Skeletal muscle cell (primary cell): ENCODE data around the gene IQCH.
A peak's percentile ranks its signal among the peaks of the same experiment; 100 is the strongest.
"Not testable (repeated sequence)": the region's sequence is repeated elsewhere in the genome, so short reads cannot be mapped to it uniquely, and the experiment has no call there.

Experiments
- DNase-seq: peaks from one replicate; pipeline ENCODE4 v3.0.0-alpha.2; 2010; ENCODE audit warnings: low read depth
- H3K4me3 ChIP-seq: 2 replicates; pipeline ENCODE4 v1.5.1; 2011; ENCODE audit warnings: low read depth, mild to moderate bottlenecking, control low read depth, low read length, moderate library complexity

Gene IQCH

GRCh38 chr15:67286400-67286799, 31.8 kb downstream of the IQCH start:
- not testable (repeated sequence) for H3K4me3 ChIP-seq, DNase-seq

DNA sequence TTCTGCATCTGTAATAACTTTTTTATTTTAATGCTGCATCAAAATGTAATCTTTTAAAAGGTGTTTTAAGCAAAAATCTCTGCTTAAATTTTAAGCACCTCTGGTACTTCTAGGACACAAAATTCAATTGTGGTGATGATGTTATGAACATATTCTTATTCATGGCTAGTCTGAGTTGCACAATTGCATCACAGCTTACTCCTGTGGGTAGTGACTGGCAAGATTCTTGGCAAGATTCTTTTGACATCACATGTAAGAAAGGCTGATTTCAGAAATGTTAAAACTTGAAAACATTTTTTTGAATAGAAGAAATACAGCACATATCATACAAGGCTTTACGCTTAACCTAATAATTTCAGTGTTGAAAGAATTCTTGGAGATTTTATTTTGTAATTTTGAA, 35.7 kb downstream of the IQCH start:
- DNase-seq: no peak
- no peak overlapping the region for H3K4me3 ChIP-seq

GRCh38 chr15:67296188-67296587, 41.6 kb downstream of the IQCH start:
- no peak overlapping the region for H3K4me3 ChIP-seq
- DNase-seq: no peak

DNA sequence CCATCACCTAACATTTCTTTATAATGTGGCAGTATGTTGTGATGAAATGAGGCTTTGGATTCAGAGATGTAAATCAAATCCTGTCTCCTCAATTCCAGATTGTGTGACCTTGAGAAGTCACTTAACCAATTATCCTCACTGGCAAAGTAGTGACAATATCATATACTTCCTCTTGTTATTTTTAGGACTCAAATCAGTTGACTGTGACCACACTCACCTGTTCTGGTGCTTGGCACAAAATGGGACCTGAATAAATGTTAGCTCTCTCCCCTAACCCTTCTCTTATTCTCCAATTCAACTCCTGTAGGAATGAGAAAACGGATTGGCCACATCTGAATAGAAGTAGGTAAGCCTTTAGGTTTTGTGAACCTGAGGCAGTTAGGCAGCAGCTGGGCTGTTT, 42.1 kb downstream of the IQCH start:
- no peak overlapping the region for H3K4me3 ChIP-seq
- DNase-seq: no peak

GRCh38 chr15:67300266-67301025, 45.9 kb downstream of the IQCH start:
- no peak overlapping the region for H3K4me3 ChIP-seq
- no peak for DNase-seq

GRCh38 chr15:67303490-67304363, 49.1 kb downstream of the IQCH start:
- DNase-seq: no peak
- no peak overlapping the region for H3K4me3 ChIP-seq

DNA sequence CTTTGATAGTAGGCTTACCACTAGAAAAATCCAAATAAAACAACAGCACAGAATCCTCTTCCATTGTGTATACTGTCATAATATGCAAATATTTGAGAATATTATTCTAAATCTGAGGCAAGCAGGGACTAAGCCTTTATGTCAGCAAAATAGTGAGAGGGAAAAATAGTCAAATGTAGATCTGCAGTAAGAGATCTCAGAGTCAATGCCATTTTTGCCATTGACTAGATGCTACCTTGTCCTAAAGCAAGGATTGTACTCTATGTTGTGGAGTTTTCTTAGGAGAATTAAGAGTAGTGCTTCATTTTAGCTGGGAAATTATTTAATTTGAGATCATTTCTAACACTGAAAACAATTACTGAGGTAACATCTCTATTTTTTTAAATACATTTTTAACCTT, 50.2 kb downstream of the IQCH start:
- no peak for DNase-seq
- no peak overlapping the region for H3K4me3 ChIP-seq

GRCh38 chr15:67305506-67305905, 50.9 kb downstream of the IQCH start:
- H3K4me3 ChIP-seq: no peak overlapping the region
- DNase-seq: no peak

GRCh38 chr15:67307156-67307555, 52.6 kb downstream of the IQCH start:
- no peak for DNase-seq
- no peak overlapping the region for H3K4me3 ChIP-seq

GRCh38 chr15:67307889-67308597, 53.5 kb downstream of the IQCH start:
- DNase-seq: no peak
- no peak overlapping the region for H3K4me3 ChIP-seq

GRCh38 chr15:67311731-67312130, 57.1 kb downstream of the IQCH start:
- DNase-seq: no peak
- H3K4me3 ChIP-seq: no peak overlapping the region

DNA sequence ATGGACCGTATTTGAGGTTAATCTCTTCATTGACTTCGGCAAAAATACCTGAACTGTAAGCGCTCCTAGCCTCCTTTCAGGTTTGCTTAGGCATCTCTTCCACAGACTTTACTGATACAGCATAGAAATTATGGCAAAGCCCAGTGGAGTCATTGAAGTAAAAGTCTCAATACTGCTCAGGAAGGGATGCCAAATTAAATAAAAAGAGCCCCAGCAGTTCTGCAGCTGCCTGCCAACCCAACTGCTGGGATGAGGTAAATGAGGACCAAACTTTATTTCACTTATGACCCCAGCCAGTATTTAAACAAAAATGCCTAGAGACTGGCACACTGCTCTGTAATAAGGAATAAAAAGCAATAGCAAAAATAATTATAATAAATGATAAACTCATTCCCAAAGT, 65.4 kb downstream of the IQCH start:
- H3K4me3 ChIP-seq: no peak overlapping the region
- DNase-seq: no peak

DNA sequence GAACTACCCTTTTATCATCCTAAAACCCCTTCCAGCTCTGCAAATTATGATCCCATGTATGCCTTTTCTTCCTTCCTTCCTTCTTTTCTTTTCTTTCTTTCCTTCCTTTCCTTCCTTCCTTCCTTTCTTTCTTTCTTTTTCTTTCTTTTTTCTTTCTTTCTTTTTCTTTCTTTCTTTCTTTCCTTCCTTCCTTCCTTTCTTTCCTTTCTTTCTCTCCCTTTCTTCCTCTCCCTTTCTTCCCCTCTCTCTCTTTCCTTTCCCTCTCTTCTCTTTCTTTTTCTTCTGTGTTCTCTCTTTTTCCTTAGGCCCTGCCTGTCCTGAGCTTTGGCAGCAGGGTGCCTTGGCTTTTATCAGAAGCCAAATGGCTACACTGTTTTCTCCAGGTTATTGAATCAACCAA, 66.8 kb downstream of the IQCH start:
- H3K4me3 ChIP-seq: no peak overlapping the region
- DNase-seq: no peak

DNA sequence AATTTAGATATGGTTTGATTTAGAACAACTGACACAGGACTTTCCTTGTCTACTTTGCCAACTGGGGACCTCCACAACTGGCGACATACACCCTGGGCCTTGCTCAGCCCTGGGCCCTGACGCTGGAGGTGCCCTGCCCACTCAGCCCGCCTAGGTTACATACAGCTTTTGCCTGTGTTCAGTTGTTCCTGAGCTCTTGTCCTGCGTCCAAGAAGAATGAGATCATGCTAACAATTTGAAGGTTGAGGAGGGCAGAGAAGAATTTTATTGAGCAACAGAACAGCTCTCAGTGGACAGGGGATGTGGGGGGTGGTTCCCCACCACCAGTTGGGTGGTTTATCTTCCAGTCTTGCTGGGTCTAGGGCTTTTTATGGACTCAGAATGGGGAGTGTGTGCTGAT, 67.9 kb downstream of the IQCH start:
- peak; percentile 56 for DNase-seq
- H3K4me3 ChIP-seq: no peak overlapping the region

DNA sequence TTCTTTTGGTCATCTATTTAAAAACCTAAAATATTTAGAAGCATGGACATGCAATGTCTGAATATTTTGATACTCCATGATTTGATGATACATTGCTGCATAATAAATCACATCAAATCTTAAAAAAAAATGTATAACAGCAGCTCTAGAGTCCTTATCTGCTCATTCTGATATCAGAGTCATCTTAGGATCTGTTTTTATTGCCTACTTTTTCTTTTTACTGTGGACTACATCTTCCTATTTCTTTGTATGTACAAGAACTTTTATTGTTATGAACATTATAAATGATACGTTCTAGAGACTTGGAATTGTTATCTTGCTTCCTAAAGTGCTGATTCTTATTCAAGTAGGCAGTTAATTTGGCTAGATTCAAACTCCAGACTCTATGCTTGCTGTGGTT, 72.7 kb downstream of the IQCH start:
- no peak for DNase-seq
- no peak overlapping the region for H3K4me3 ChIP-seq

DNA sequence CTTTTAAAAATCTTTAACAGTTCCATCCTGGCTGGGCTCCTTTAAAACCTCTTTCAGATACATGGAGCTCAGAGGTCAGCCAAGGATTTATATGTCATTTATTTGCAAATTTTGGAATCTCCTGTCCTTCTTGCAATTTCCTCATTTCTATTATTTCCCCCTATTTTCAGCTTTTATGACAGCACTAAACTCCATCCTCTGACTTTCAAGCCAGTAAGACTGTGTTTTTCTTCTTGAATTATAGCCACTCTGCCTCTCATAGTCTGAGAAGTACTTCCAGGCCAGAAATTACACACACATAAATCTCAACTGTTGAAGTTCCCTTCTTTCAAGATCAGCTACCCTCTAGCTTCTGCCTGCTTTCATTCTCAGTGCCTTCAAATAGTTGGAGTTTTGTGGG, 73.2 kb downstream of the IQCH start:
- DNase-seq: no peak
- H3K4me3 ChIP-seq: no peak overlapping the region

- DNase-seq: no peak
- no peak overlapping the region for H3K4me3 ChIP-seq
These were observed 75.6 kb downstream of the IQCH start for GRCh38 chr15:67329984-67330733.

DNA sequence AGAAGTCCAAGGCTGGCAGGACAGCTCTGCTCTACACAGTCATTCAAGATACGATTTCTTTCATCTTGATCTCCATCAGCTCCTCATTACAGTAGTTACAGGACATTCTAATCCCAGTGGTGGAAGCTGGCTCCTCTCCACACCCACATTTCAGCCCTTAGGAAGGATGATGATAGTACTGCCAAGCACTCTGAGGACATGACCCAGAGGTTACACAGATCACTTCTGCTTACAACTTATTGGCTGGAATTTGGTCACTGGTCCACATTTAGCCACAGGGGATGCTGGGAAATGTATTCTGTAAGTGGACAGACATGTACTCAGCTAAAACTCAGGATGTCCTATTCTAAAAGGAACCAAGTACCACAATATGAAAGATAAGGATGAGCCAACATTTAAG, 77.1 kb downstream of the IQCH start:
- DNase-seq: no peak
- no peak overlapping the region for H3K4me3 ChIP-seq

DNA sequence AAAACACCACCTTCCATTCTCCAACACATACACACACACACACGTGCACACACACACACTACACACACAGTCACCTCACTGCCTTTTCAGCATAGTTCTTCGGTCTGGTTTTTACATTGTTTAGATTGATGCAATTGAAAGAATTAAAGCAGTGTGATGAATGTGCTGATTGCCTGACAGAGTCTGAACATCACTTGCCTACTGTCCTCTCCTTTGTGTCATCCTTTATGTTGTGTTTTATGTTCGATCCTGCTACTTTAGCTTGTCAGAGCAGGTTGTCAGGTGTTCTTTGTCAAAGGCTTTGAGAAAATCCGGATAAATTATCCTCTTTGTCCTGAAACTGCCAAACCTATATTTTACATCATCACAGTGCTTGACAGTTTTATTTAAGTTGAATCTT, 80.4 kb downstream of the IQCH start:
- no peak for DNase-seq
- no peak overlapping the region for H3K4me3 ChIP-seq
